Anterior cingulate cortex (tissue), 58 donors: ENCODE data around the gene OSBPL7.

ENCODE experiments used
- DNase-seq, 58 donors: peaks; one replicate each; lab custom pipeline; 2025; lab: John Stamatoyannopoulos, UW

Gene OSBPL7

DNA sequence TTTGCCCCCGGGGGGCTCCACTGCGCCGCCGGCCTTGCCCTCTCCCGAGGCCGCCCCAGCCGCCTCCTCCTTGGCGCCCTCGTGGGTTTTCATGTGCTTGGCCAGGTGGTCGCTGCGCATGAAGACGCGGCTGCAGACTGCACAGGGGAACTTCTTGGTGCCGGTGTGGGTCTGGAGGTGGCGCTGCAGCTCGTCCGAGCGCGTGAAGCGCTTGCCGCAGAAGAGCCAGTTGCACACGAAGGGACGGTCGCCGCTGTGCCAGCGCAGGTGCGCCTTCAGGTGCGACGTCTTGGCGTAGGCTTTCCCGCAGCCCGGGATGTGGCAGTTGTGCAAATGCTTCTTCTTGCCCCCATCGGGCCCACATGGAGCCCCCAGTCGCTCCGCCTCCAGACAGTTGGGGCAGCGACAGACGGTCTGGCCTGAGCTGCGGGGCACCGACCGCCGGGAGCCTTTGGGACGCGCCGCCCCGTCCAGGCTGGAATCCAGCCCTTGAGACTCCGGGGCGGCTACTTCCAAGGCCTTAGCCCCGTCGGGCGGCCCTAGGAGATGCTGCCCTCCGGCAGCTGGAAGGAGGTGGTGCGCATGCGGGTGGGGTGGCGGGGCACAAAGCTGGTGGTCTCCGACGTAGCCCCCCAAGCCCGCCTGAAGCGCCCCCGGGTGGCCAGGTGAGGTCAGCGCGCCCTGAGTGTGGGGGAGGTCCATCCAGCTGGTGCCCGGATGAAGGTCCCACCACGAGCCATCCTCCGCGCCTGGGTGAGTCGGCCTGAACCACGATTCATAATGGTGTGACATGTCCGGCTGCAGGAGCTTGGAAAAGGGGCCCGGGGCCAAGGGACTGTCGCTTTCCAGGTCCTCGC lies 26.0 kb upstream of the OSBPL7 start:
- no peak for DNase-seq

DNA sequence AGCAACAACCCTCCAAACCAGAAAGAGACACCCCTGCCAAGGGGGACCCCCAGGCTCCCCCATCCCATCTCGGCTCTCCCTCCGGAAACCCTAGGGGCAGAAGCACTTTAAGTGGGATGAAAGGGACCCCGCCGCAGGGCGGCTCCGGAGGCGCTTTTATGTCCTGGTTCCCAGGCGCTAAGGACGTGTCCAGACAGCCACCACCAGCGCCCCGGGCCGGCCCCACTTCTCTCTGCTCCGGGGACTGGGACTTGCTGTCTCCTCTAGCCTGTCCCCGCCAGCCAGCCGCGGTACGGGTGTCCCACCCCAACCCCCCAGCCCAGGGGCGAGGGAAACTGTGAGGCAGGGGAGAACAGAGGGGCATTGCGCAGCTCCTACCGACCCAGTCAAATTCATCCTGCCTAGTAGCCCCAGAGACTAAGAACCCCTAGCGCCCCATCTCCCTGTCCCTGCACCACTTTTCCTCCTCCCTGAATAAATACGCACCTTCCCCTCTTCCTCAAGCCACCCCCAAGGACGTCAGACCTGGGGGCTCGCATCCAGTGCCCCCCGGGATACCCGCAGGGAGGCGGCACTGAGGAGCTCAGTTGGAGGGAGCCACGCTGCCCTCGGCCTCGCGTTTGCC lies 25.2 kb upstream of the OSBPL7 start:
- DNase-seq, result no peak

DNA sequence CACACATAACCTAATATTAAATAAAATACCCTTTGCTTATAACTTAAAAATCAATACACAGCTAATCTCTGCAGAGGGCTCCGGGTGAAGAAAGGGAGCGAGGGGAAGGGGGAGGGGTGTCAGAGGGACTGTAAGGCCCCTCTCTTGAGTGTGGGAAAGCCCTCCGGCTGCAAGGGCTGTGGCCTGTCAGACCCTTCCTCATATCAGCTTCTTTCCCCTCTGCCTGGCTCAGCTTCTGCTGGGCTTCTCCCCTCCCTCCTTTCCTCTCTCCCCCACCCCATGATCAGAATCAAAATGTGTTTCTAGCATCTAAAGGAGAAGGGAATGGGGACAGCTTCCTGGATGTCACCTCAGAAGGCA lies 24.1 kb upstream of the OSBPL7 start:
- no peak for DNase-seq

DNA sequence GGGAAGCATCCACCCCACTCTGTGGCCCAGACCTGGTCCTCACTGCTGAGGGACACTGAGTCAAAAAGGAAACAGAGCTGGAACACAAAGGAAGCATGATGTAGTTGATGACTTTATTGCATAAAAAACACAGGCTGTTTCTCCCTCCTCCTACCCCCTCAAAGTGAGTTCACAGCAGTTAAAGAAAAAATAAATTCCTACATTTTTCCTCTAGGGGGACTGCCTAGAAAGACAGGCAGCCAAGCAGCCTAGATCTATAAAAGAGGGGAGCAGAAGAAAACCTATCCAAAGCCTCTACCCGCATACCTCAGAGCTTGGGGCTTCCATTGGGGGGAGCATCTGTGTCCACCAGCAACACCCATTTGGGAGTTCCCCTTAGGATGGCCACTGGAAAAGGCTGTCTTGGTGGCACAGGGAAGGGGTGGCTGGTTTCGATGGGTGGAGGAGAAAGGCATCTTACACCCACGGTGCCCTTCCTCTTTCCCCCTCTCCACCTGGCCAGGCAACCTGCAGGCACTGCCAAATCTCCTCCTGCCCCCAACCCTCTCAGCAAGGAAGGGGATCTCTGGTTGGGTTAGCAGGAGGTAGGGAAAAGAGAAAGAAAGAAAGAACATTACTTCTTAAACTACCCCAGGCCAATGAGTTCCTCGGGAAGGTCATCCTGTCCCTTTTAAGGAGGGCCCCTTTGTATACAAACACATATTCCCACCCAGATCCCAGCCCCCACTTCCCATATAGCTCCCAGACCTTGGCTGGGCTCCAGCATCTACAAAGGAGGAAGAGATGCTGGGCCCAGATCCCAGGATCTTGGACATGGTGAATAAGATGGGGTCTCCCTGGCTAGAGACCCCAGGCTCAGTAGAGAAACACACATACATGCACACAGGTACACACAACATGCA lies 23.5 kb upstream of the OSBPL7 start:
- DNase-seq, result no peak

DNA sequence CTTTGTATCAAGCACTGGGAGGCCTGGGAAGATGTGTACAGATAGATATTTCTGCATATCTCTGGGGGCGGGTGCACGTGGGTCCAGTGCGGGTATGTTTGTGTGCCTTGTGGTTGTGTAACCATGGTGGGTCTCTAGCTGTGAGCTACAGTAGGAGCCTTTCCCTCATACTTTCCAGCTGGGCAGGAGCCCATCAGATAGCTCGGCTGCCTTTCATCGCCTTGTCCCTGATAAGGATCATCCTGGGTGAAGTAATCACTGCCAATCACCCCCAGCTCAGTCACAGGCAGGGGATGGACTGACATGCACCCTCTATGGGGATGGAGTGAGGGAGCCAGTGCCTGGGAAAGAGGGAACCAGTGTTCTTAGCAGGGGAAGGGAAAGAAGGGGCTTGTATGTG lies 22.6 kb upstream of the OSBPL7 start:
- DNase-seq, result no peak

- DNase-seq, result no peak
Measured at GRCh38 chr17:47843391-47843730, 21.8 kb upstream of the OSBPL7 start.

GRCh38 chr17:47841488-47842291 lies 20.1 kb upstream of the OSBPL7 start:
- DNase-seq, result peak in 1 of 58 donors; percentile 16

GRCh38 chr17:47840742-47841487 lies 19.3 kb upstream of the OSBPL7 start, which contains the start of gene SCRN2:
TSS of gene SCRN2 (minus strand) at chr17:47841273. CDS start at chr17:47840843, 430 bp downstream.
- peak in 57 of 58 donors; percentile 27 to 90 (median 77) for DNase-seq

GRCh38 chr17:47840001-47840741 lies 18.6 kb upstream of the OSBPL7 start:
- no peak for DNase-seq

- no peak for DNase-seq
Measured at GRCh38 chr17:47839071-47839470, 17.5 kb upstream of the OSBPL7 start.

DNA sequence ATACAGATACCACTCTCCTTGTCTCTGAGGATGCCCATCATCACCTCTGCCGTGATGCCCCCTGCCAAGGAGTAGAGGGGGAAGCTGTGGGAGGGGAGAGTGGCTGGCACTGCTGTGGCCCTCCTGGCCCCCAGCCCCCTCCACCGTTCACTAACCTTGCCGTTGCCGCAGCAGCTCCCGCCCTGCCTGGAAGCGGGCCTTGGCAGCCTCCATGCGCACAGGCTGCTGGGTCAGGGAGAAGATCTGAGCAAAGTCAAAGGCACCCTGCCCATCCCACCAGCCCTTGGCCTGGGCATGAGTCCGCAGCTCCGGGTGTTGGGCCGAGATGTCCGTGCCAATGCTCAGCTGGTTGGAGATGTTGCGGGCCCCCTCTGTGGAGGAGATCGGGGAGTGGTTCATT lies 17.0 kb upstream of the OSBPL7 start:
- DNase-seq, result no peak

GRCh38 chr17:47837401-47838039 lies 15.9 kb upstream of the OSBPL7 start:
- DNase-seq, result no peak

DNA sequence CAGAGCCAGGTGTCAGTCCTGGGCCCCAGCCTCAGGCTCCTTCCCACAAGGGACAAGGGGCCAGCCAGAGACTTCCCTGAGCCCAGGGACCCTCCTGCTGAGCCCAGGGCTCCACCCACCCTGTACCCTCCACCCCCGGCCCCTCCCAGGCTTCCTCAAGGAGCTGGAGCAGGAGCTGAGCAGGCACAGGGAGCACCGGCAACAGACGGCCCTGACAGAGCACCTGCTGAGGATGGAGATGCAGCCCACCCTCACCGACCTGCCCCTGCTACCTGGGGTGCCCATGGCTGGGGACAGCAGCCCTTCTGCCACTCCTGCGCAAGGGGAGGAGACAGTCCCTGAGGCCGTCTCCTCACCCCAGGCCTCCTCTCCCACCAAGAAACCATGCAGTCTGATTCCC lies 15.0 kb upstream of the OSBPL7 start:
- DNase-seq, result no peak

- no peak for DNase-seq
Measured at GRCh38 chr17:47834756-47835155, 13.2 kb upstream of the OSBPL7 start.

- DNase-seq, result peak in 7 of 58 donors; percentile 6 to 52 (median 17)
Measured at GRCh38 chr17:47831934-47832327, 10.3 kb upstream of the OSBPL7 start.

DNA sequence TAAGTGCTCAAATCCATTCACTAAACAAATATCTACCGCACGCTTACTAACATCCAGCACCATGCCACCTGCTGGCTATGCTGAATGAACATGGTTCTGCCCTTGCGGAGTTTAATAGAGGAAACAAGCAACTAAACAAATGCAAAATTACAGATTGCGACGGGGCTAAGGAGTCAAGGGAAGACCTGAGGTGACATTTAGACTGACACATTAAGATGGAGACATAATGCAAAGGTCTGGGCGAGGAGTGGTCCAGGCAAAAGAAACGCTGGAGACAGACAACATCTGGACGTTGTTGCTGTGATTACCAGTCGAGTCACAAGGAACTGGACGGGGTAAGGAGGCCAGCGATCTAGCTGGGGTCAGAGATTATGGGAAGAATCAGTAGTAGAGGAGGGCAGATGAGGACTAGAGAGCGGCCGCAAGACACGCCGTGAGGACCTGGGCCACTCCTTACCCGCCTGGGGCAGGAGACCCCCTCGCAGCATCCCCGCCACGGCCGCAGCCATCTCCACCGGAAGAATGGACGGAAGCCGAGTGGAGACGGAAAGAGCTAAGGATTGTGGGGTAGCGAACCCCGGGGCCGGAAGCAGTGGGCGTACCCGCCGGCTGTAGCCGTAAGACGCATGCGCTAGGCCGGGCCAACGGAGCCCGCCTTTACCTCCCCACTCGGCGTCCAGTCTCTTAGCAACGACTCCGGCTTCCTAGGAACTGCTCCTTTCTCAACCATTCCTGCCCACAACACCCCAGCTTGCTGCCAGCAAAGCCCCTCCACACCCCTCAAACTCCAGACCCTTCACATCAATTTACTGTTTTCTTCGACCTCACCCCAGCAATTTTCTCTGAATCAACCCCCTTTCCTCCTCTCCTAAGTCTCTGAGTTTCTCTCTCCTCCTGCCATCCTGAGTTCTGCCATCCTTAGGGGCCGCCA lies 9.7 kb upstream of the OSBPL7 start, which contains the start of the genes LRRC46 and MRPL10:
LRRC46 (plus strand) TSS at position 668 of the 931 bp plus-strand sequence. CDS start 320 bp downstream, outside the sequence.
MRPL10 (minus strand) TSS at position 539 of the 931 bp plus-strand sequence; CDS start at position 509, 30 bp downstream.
- peak; percentile 31 to 94 (median 88) for DNase-seq
